SW480 (cell line): Measurements from ENCODE around the gene BGN.

Source experiments
- DNase-seq: peaks from one replicate; pipeline ENCODE4 v3.0.0-alpha.2; 2016; ENCODE audit warnings: low spot score

Gene BGN

GRCh38 chrX:153485396-153486080 is 9.2 kb upstream of the BGN start:
- DNase-seq, result no peak

GRCh38 chrX:153486171-153486570 is 8.6 kb upstream of the BGN start:
- DNase-seq, result no peak

- DNase-seq, result no peak
Measured at GRCh38 chrX:153487590-153488071, 7.1 kb upstream of the BGN start.

DNA sequence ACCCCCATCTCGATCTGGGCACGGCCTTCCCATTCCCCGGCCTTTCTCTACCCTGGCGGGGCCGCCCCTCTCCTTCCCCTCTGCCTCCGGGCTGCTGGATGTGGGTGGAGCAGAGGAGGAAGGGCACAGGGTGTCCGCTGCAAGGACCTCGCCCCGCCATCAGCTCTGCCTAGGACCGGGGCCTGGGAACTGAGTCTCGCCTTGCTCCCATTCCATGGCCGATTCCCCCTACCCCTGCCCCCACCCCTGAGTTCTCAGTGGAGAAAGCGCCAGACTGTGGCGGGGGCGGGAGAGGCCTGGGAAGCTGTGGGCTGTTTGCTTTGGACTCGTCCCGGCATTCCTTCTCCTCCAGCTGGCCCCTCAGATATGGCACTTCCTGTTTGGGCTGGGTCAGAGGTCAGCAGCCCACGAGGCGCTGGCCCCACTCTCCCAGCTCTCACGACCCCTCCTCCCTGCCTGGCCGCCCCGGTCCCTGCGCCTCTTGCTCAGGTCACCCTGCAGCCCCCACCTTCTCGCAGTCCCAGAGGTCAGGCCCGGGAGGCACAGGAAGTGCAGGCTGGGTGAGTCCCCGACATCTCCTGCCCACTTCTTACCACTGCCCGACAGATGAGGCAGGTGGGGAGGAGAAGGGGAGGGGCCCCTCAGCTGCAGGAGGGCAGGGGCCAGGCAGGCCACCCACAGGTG is 6.4 kb upstream of the BGN start:
- no peak for DNase-seq

- DNase-seq, result no peak
Measured at GRCh38 chrX:153490217-153490930, 4.4 kb upstream of the BGN start.

DNA sequence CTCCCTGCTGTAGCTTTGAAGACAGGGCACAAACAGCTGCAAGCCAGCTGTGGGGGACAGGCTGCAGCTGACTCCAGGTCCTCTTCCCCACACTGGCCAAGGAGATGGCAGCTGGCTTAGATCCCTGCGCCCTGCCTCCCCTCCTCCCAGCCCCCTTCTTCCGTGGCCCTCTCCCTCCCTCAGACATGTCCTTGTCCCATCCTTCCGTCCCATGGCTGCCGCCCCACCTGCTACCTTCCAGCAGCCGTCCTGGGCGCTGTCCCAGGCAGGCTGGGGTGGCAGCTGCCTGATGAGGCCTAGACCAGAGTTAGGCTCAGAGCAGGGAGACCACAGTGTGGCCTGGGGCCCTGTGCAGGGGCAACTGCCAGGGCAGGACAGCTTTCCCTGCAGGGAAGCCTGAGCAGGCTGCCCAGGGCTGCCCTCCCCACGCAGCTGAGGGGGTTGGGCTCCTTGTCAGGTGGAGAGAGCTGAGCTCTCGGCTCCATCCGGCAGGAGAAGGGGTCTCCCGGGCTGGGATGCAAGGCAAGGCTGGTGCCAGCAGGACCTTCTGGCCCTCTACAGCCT is 3.3 kb upstream of the BGN start:
- no peak for DNase-seq

DNA sequence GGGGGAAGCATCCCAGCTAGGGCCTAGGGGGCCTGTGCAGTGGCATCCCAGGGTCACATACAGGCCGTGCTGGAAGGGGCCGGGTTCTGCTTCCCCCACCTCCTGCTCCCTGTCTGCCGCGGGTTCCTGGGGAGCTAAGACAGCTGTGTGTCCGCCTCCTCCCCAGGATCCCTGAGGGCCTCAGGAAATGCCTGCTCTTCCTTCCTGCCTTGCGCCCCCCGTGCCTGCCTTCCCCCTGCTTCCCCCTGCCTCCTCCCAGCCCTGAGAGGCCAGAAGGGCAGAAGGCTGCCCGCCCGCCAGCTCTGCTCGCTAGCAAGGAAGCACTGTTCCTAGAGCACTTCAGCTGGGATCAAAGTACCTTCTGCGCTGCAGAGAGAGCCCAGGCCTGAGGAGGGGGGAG is 2.9 kb upstream of the BGN start:
- DNase-seq, result no peak

DNA sequence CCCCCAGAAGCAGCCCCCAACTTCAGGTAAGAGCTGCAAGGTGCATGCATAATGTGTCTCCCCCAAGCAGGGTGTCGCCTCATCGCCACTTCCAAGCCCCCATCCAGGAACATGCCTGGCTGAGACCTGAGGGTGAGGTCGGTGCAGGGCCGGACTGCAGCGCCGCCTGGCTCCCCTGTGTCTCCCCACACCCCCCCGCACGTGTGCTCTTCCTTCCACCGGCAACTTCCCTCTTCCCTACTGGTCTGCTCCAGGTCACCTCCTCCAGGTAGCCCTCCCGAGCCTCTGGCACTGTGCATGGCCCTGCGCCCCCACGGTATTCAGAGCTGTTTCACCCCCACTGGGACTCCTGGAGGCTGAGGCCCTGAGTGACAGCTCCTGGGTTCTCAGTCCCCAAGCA is 2.2 kb upstream of the BGN start:
- no peak for DNase-seq

DNA sequence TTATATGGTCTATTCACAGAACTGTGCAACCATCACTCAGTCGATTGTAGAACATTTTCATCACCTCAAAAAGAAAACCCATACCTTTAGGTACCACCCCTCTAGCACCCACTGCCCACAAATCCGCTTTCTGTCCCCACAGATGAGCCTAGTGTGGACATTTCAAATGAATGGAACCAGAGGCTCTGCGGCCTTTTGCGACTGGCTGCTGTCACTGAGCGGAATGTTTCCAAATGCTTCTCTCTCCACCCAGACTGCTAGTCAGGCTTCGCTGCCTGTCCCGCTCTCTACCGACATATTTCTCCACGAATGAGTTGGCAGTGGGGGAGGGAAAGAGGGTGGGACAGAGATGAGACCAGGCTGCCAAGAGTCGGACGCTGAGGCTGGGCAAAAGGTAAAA is 1.7 kb upstream of the BGN start:
- DNase-seq, result no peak

DNA sequence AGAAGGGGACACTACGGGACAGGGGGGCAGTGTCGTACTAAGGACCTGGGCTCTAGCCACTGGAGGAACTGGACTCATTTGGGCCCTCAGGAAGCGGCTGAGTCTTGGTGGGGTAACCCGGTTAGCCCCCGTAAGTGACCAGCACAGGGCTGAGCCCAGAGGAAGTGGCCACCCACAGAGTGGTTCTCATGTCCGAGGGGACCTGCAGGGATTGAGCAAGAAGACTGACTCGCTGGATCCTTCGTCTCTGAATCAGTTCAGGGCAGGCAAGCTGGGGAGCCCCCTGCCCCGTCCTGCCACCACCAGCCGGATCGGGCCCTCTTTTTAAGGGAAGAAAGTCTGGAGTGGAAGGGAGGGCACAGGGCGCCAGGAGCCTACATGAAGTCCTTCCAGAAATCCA is 719 bp upstream of the BGN start:
- no peak for DNase-seq

DNA sequence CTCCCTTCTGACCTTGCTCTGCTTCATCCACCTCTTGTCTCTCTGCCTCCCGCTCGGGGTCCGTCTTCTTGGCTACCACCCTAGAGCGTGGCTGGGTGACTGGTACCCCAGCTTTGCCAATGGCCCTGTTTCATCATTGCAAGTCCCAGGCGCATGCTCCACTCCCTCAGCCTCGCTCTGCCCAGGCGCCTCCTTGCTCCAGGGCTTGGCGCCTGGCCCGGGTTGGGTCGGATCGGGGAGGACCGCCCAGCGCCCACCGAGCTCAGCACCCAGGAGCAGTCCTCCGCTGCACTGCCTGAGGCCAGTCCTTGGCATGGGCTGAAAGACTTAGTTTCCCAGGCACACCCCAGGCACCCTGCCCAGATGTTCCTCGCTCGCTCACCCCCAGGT is 577 bp downstream of the BGN start:
- DNase-seq, result no peak

DNA sequence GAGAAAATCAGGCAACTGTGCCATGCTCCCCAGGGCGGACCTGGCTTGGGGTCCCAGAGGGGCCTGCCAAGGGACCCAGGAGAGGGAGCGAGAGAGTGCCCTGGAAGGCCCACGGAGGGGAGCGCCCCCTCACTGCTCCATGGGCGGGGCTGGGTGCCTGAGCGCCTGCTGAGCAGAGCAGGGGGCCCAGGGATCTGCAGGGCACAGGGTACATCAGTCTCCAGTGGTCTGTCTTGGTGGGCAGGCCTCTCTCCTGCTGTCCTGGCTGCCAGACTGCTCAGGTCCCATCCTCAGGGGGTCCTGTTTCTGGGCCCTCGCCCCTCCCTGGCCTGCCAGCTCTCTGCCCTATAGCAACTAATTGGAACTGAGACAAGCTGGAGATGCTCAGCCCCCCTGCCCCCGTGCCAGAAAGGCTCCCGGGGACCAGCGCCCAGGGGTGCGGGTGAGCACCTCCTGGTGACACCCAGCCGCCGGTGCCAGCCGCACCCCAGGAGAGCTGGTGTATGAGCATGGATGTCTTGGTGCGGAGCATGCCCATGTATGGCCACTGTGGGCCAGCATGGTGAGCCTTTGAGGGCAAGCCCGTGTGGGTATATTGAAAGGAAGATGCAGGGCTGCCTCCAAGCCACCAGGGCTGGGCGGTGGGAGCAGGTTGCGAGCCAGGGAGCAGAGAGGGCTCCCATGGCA is 1.3 kb downstream of the BGN start:
- no peak for DNase-seq

- no peak for DNase-seq
Measured at GRCh38 chrX:153496590-153496959, 1.8 kb downstream of the BGN start.

- DNase-seq, result no peak
Measured at GRCh38 chrX:153498453-153498852, 3.7 kb downstream of the BGN start.

- DNase-seq, result no peak
Measured at GRCh38 chrX:153499341-153499740, 4.6 kb downstream of the BGN start.

DNA sequence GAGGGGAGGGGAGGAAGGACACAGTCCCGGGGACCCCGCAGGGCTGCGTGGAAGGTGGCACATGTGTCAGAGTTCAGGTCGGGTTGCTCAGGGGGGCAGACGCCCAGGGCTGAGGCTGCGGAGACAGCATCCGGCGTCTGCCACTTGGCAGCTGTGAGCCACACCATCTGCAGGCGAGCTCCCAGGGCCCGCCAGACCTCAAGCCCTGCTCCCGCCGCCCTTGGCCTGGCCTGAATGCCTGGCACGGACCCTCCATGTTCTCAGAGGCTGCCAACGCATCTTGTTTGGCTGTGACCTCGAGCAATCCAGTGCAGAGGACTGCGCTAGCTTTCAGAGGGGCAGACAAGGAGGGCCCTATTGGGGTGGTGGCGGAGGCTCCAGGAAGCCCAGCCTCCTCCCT is 5.1 kb downstream of the BGN start:
- DNase-seq, result no peak

DNA sequence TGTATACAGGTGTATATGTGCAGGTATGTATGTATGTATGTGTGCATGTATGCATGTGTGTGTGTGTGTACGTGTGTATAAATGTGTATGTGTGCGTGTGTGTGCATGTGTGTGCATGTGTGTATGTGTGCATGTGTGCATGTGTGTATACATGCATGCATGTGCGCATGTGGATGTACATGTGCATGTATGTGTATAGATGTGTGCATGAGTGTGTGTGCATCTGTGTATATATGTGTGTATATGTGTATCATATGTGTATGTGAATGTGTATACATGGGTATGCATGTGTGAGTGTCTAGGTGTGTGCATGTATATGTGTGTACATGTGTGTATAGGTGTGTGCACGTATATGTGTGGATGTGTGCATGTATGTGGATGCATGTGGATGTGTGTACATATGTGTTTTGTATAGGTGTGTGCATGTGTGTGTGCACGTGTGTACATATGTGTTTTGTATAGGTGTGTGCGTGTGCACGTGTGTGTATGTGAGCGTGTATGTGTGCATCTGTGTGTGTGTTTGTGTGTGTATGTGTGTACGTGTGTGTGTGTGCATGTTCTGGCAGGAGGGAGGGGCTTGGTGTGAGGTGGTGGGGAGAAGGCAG is 6.0 kb downstream of the BGN start:
- no peak for DNase-seq

- DNase-seq, result no peak
Measured at GRCh38 chrX:153501530-153501929, 6.8 kb downstream of the BGN start.

DNA sequence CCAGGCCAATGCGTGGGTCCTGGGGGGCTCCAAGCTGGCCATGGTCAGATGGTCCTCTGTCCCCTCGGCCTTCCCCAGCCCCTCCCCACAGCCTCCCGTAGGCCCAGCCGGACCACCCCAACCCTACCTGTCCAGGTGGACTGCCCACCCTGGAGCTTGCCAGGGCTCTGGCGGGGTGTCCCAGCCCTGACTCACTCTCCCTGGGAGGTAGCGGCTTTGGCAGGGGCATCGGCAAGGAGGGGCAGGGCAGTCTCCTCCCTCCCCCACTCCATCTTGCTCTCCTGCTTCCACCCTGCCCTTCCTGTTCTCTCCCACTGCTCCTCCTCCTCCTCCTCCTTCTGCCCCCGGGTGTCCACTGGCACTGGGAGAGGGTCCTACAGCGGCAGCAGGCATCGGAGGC is 7.4 kb downstream of the BGN start:
- DNase-seq, result no peak

DNA sequence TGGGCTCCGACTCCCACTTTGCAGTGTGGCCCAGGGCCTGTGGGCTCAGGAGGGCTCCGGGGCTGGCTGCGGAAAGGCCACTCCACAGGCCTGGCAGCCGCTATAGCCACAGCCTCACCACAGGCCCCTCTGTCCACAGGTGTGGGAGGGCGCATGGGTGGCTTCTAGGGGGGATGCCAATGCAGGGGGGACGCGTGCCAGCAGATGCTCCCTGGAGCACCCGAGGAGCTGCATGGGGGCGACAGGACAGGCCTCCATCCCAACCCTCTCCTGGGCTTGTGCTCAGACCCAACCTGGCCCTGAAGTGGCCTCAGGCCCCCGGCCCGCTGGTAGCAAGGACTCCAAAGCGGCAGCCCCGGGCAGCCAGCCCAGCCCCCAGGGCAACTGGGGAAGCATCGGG is 8.0 kb downstream of the BGN start:
- no peak for DNase-seq

DNA sequence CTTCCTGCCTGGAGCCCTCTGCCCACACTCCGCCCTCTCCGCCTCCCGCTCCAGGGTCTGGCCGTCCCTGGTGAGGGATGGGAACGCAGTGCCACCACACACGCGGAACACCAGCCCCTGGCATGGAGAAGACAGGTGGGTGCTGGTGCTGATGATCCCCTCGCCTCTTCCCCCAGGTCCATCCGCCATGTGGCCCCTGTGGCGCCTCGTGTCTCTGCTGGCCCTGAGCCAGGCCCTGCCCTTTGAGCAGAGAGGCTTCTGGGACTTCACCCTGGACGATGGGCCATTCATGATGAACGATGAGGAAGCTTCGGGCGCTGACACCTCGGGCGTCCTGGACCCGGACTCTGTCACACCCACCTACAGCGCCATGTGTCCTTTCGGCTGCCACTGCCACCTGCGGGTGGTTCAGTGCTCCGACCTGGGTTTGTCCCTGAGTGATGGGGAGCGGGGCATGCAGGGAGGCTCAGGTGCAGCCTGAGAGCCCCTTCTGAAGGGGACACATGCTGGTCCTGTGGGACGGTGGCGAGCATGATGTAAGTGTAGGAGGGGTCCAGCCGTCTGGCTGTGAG is 9.8 kb downstream of the BGN start:
- no peak for DNase-seq

GRCh38 chrX:153505361-153505760 is 10.6 kb downstream of the BGN start:
- DNase-seq, result no peak
